A673 (cell line): Measurements from ENCODE around the gene ACP4.

Experiments used
- CTCF ChIP-seq: fragments of 300-800, 200-600 bp; sonication (generic); conservative IDR thresholded peaks from 2 replicates; pipeline ENCODE4 v1.5.1; 2017; ENCODE audit warnings: low read depth, mild to moderate bottlenecking, antibody characterized with exemption, low read length, moderate library complexity, mixed read lengths
- EZH2 ChIP-seq: fragments of 200-600 bp; sonication (generic); IDR thresholded peaks from 2 replicates; pipeline ENCODE4 v1.6.1; 2017; ENCODE audit warnings: borderline replicate concordance, low read depth, mild to moderate bottlenecking, mixed read lengths, antibody characterized with exemption, low read length; ENCODE audit not compliant: poor library complexity, severe bottlenecking

GRCh38 chr19:50814883-50815282 lies 24.7 kb downstream of the ACP4 start:
- TF ChIP-seq CTCF: no peak
- no peak for TF ChIP-seq EZH2
